HG03565 (cell line): ENCODE measurements around the gene AKR7A3.
"Not testable (repeated sequence)": the region's sequence is repeated elsewhere in the genome, so short reads cannot be mapped to it uniquely, and the experiment has no call there.

Experiments
- ATAC-seq: cut with Tn5 transposase; IDR thresholded peaks from one replicate; pipeline ENCODE4 v1.9.1; 2021; ENCODE audit warnings: mild to moderate bottlenecking, moderate library complexity; ENCODE audit not compliant: unreplicated experiment

The AKR7A3 gene

GRCh38 chr1:19256301-19256700 lies 32.3 kb downstream of the AKR7A3 start:
- not testable (repeated sequence) for ATAC-seq

DNA sequence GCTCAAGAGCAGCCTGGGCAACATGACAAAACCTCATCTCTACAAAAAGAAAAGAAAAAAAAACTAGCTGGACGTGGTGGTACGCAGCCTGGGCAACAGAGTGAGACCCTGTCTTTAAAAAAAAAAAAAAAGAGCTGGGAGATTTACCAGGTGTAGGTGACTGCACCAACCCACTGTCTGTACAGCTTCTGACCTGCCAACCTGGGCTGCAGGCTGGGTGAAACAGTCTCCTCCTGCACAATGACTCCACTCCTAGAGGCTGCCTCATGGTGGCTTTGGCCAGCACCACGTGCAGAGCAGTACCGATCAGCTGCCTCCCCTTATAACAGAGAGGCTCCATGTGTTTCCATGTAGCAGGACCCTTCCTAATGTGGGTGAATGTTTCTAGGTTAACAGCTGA lies 33.3 kb downstream of the AKR7A3 start:
- no peak for ATAC-seq

DNA sequence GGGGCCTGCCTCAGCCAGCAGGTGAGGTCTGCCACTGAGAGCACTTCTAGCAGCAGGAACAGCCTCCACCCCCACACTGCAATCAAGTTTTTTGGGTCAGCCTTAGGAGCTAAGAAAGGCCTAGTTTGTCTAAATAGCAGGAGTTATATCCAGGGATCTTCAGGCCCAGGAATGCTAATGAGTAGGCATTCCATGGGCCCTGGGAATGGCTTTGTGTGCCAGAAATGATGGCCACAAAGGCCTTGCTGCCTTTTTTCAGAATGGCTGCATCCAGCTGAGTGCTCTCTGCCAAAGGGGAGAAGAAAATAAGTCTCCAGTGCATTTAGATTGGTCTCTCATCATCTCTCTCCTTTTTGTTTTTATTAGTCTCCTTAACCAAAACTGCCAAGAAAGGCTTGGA lies 34.2 kb downstream of the AKR7A3 start:
- no peak for ATAC-seq

GRCh38 chr1:19251305-19252196 lies 37.0 kb downstream of the AKR7A3 start, which contains the start of the genes EMC1 and MRTO4:
TSS of gene EMC1 (minus strand) at chr1:19251524. CDS start at chr1:19251509, 15 bp downstream.
TSS of gene MRTO4 (plus strand) at chr1:19251805. CDS start at chr1:19251836, 31 bp downstream.
- peak; percentile 63 for ATAC-seq

DNA sequence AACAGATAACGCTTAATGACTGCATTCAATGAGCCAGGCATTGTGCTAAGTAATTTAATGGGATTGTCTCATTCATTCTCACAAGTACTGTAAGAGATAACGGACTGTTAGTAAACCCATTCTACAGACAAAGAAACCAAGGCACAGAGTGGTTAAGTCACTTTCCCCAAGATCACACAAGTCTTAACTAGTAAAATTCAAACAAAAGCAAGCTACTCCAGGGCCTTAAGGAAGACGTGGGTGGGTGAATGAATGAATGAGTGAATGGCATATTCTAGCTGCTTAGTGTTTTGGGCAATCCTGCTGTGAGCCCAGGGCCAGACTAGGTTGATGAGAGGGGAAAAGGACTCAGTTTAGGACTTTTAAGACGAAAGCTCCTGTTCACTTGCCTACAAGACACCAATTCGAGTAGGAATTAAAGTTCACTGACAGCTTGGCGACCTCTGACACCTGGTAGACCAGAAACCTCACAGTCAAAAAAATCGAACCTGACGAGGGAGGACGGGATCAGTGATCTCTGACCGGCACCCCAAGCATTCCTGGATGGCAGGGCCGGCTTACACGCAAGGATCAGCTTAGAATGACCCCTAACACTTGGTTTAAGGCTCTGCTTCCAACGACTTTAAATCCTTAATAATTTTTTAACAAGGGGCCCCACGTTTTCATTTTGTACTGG lies 37.8 kb downstream of the AKR7A3 start:
- no peak for ATAC-seq

DNA sequence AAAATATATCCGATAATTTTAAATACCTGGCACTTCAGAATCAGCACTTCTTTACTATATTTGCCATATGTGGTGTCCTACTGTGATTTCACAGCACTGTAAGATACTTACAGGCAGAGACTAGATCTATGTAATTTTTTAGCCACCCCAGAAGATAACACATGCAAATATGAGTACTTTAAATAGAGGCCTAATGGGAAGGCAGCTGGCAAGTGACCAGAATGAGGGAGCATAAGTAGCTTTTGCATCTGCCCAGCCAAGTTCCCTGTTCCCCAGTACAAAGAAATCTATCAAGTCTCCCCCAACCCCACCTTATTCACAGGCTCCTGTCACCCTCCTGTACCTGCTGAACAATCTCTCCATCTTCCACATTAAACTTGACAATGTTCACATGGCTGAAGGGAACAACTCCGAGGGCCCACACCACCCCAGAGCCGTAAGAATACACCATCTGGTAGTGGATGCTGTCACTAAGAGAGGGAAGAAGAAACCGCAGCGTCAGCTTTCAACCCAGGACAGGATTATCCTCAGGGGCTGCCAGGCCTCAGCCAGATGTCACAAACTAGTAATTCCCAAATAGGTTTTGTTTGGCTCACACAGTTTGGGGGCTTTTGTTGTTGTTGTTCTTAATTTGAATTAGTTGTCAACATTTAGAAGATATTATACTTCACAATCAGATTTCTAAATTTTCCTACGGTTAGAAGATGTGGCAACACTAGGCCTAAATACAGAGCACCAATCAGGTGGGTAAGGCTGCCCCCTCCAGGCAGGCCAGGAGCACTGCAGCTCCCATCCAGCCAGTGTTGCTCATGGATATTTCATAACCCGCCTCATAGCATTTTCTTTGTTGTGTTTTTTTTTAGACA lies 47.7 kb downstream of the AKR7A3 start:
- ATAC-seq = no peak

DNA sequence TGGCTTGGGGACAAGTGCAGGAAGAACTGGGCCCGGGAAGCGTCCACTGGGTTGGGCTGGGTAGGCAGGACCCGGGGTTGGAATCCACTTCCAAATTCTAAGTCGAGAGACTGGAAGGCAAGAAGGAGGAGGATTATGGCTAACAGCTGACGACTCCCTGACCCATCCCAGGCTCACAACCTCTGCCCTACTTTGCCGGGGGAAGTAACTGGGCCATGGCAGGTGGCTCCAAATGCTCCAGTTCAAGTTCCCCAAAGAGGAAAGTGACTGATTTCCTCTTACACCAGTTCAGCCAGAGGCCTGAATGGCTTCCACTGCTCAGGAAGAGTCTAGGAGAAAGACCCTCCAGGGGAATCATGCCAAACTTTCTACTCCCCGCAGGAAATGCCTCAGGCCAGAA lies 48.7 kb downstream of the AKR7A3 start:
- no peak for ATAC-seq

DNA sequence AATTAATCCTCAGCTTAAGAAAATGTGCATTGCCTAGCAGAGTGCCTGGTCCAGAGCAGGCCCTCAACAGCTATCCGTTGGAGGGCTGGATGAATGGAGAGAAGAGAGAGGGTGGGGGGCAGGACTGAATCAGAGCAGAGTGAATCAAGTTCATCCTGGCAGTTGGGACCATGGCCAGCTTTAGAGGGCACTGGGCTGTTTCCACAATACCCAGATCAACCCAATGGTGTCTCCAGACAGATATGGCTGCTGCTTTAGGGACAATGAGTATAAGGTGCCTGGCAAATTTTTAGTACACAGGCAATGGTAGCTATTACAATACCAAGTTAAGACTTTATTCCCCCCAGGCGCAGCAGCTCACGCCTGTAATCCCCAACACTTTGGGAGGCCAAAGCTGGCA lies 54.3 kb downstream of the AKR7A3 start:
- ATAC-seq = no peak
